Measurements from ENCODE around the gene NADK. TPM values are rescaled to one million over a fixed set of nuclear protein-coding genes. Genes with fewer than 3 reads are reported as not detected.

Gene NADK
- polyA plus RNA-seq, 2 donors, result 32.1 to 39.7 TPM

DNA sequence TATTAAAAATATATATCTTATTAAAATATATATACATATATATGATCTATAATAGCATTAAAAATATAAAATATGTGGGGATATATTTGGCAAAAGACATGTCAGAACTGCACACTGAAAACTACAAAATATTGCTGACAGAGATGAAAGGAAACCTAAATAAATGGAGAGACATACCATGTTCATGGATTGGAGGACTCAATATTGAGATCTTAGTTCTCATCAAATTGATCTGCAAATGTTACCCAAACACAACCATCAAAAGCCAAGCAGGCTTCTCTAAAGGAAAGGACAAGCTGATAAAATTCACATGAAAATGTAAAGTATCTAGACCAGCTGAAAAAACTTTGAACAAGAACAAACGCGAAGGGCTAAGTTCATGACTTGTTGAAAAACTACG, 7.2 kb downstream of the NADK start:
- no peaks in the 10 kb centered on the region for H3K9me3 ChIP-seq (ENCODE audit: control insufficient read depth in 2 of 2, insufficient read depth in 1 of 2, low read depth in 1 of 2, low read length in 1 of 2)
- WGBS, 2 donors, result 99% methylated on average over 3 of the region's 3 CpGs
- H3K4me3 ChIP-seq (ENCODE audit: low read depth in 1 of 2, low read length in 2 of 2), result no peak overlapping the region
- H3K4me1 ChIP-seq (ENCODE audit: control insufficient read depth in 2 of 2, insufficient read depth in 2 of 2, low read length in 1 of 2), result peaks cover 3 to 7% of the 10 kb centered on the region in 2 donors
- peaks cover 0 to 4% of the 10 kb centered on the region in 2 donors for H3K36me3 ChIP-seq (ENCODE audit: control insufficient read depth in 2 of 2, insufficient read depth in 2 of 2, low read length in 1 of 2)
- H3K27ac ChIP-seq (ENCODE audit: low read depth in 2 of 2, low read length in 1 of 2), result no peak overlapping the region
- no peaks in the 10 kb centered on the region for H3K27me3 ChIP-seq (ENCODE audit: control insufficient read depth in 1 of 2, insufficient read depth in 2 of 2, low read length in 2 of 2)

DNA sequence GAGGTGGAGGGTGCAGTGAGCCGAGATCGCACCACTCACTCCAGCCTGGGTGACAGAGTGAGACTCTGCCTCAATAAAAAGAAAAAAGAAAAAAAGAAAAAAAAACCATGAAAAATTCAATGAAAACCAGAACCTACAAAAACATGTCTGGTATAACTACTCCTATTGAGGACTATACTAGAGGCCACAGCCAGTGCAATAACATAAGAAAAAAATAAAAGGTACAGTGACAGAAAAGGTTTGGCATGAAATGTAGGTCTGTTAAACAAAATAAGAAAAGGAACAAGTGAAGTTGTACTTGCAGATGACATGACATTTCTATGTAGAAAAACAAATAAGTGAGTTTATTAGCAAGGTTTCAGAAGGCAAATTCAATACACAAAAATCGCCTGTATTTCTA, 8.2 kb downstream of the NADK start:
- peaks cover 0 to 3% of the 10 kb centered on the region in 2 donors for H3K4me1 ChIP-seq (ENCODE audit: control insufficient read depth in 2 of 2, insufficient read depth in 2 of 2, low read length in 1 of 2)
- H3K9me3 ChIP-seq (ENCODE audit: control insufficient read depth in 2 of 2, insufficient read depth in 1 of 2, low read depth in 1 of 2, low read length in 1 of 2), result no peaks in the 10 kb centered on the region
- no peak overlapping the region for H3K4me3 ChIP-seq (ENCODE audit: low read depth in 1 of 2, low read length in 2 of 2)
- peaks cover 0 to 4% of the 10 kb centered on the region in 2 donors for H3K36me3 ChIP-seq (ENCODE audit: control insufficient read depth in 2 of 2, insufficient read depth in 2 of 2, low read length in 1 of 2)
- no peaks in the 10 kb centered on the region for H3K27me3 ChIP-seq (ENCODE audit: control insufficient read depth in 1 of 2, insufficient read depth in 2 of 2, low read length in 2 of 2)
- 98% methylated on average over 3 of the region's 3 CpGs for WGBS, 2 donors
- H3K27ac ChIP-seq (ENCODE audit: low read depth in 2 of 2, low read length in 1 of 2), result no peak overlapping the region

DNA sequence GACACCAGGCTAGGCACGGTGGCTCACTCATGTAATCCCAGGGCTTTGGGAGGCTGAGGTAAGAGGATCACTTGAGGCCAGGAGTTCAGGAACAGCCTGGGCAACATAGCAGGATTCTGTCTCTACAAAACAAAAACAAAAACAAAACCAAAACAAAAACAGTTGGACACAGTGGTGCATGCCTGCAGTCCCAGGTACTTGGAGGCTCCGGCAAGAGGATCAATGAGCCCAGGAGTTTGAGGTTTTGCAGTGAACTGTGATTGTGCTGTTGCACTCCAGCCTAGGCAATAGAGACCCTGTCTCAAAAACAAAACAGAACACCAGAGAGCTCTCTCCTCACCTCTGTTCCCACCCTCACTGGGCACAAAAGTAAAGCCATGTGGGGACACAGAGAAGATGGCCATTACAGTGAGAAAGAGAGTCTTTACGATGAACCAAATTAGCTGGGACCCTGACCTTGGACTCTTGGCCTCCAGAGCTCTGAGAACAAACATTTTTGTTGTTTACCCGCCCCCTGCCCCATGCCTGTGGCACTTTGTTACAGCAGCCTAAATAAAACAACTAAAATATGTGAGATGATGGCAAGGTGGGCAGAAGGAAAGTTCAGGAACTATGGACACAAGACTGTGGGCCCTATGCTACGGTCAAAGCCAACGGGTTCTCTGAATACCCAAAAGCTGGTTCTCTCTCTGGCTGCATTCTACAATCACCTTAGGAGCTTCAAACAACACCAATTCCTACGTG, 9.8 kb downstream of the NADK start:
- H3K4me1 ChIP-seq (ENCODE audit: control insufficient read depth in 2 of 2, insufficient read depth in 2 of 2, low read length in 1 of 2), result no peaks in the 10 kb centered on the region
- no peak overlapping the region for H3K4me3 ChIP-seq (ENCODE audit: low read depth in 1 of 2, low read length in 2 of 2)
- 93 to 95% methylated on average over 7 of the region's 7 CpGs for WGBS, 2 donors
- no peaks in the 10 kb centered on the region for H3K9me3 ChIP-seq (ENCODE audit: control insufficient read depth in 2 of 2, insufficient read depth in 1 of 2, low read depth in 1 of 2, low read length in 1 of 2)
- no peaks in the 10 kb centered on the region for H3K27me3 ChIP-seq (ENCODE audit: control insufficient read depth in 1 of 2, insufficient read depth in 2 of 2, low read length in 2 of 2)
- H3K27ac ChIP-seq (ENCODE audit: low read depth in 2 of 2, low read length in 1 of 2), result no peak overlapping the region
- peaks cover 0 to 12% of the 10 kb centered on the region in 2 donors for H3K36me3 ChIP-seq (ENCODE audit: control insufficient read depth in 2 of 2, insufficient read depth in 2 of 2, low read length in 1 of 2)

DNA sequence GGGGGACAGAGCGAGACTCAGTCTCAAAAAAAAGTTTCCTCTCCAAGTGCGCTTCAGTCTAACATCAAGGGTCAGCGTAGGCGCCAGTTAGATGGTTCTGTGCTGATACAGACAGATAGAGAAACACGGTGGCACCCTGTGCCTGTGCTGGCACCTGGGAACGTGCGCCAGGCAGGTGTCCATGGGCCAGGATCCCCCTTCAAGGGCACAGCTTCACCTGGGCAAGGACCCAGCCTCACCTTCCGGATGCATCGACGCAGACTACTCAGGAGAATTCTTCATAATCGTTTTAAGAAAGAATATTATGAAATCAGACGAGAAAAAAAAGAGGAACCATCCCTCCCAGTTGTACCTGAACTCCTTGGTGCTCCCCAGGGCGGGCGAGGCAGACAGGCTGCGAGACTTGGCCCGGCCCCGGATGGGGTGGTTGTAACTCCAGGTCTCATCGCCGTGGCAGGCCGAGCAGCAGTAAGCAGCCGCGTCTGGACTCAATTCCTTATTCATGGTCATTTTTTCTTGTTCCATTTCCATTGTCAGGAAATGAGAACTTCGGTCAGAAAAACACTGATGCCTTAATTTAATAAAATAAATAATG, 13.3 kb downstream of the NADK start:
- Histone ChIP-seq H3K27ac (ENCODE audit: low read depth in 2 of 2, low read length in 1 of 2) (no peak overlapping the region), H3K27me3 (ENCODE audit: control insufficient read depth in 1 of 2, insufficient read depth in 2 of 2, low read length in 2 of 2) (no peaks in the 10 kb centered on the region), H3K4me3 (ENCODE audit: low read depth in 1 of 2, low read length in 2 of 2) (no peak overlapping the region), H3K36me3 (ENCODE audit: control insufficient read depth in 2 of 2, insufficient read depth in 2 of 2, low read length in 1 of 2) (peaks cover 0 to 33% of the 10 kb centered on the region in 2 donors), H3K4me1 (ENCODE audit: control insufficient read depth in 2 of 2, insufficient read depth in 2 of 2, low read length in 1 of 2) (peaks cover 0 to 4% of the 10 kb centered on the region in 2 donors), H3K9me3 (ENCODE audit: control insufficient read depth in 2 of 2, insufficient read depth in 1 of 2, low read depth in 1 of 2, low read length in 1 of 2) (no peaks in the 10 kb centered on the region)
- 86 to 87% methylated on average over 23 of the region's 23 CpGs for WGBS, 2 donors

DNA sequence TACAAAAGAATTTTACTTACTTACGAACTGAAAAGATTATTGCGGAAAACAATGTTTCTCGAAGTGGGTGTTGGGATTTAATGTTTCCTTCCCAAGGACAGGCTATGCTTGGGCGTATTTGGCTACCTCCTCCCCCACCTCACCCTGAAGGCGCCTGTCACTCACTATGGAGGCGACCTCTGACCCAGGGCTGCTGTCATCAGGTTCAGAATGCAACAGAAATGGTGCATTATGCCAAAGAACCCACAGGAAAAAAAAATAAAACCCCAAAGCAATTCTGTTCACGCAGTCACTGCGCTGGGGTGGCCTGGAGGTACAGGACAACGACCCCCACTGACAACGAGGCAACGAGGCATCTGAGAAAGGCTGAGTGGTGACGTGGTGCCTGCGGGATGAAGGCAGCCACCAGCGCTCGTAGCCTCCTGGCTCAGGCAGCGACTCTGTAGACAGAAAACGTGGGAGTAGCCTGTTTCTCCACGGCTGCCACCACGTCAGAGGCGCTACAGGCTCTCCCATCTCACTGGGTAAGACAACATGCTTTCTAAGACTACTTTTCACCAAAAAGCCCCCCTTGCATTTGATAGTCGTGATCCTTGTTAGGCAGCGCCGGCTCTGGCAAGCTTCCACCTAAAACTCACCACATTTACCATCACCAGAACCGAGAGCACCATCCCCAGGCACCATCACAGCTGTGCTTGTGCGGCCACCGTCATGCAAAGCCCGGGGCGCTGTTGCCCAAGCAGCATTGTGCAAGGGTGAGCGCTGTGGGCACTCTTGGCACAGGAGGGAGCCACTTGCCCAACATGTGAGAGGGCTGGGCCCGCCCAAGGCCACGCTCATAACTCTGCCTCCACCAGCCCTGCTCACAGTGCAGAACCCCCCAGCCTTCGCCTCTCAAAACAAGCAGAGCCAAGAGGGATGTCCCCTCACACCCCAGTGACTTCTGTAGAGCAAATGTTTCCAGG, 14.3 kb downstream of the NADK start:
- H3K4me1 ChIP-seq (ENCODE audit: control insufficient read depth in 2 of 2, insufficient read depth in 2 of 2, low read length in 1 of 2), result peaks cover 0 to 13% of the 10 kb centered on the region in 2 donors
- H3K27me3 ChIP-seq (ENCODE audit: control insufficient read depth in 1 of 2, insufficient read depth in 2 of 2, low read length in 2 of 2), result no peaks in the 10 kb centered on the region
- 85% methylated on average over 32 of the region's 32 CpGs for WGBS, 2 donors
- no peak overlapping the region for H3K27ac ChIP-seq (ENCODE audit: low read depth in 2 of 2, low read length in 1 of 2)
- H3K36me3 ChIP-seq (ENCODE audit: control insufficient read depth in 2 of 2, insufficient read depth in 2 of 2, low read length in 1 of 2), result peaks cover 0 to 43% of the 10 kb centered on the region in 2 donors
- no peaks in the 10 kb centered on the region for H3K9me3 ChIP-seq (ENCODE audit: control insufficient read depth in 2 of 2, insufficient read depth in 1 of 2, low read depth in 1 of 2, low read length in 1 of 2)
- no peak overlapping the region for H3K4me3 ChIP-seq (ENCODE audit: low read depth in 1 of 2, low read length in 2 of 2)

DNA sequence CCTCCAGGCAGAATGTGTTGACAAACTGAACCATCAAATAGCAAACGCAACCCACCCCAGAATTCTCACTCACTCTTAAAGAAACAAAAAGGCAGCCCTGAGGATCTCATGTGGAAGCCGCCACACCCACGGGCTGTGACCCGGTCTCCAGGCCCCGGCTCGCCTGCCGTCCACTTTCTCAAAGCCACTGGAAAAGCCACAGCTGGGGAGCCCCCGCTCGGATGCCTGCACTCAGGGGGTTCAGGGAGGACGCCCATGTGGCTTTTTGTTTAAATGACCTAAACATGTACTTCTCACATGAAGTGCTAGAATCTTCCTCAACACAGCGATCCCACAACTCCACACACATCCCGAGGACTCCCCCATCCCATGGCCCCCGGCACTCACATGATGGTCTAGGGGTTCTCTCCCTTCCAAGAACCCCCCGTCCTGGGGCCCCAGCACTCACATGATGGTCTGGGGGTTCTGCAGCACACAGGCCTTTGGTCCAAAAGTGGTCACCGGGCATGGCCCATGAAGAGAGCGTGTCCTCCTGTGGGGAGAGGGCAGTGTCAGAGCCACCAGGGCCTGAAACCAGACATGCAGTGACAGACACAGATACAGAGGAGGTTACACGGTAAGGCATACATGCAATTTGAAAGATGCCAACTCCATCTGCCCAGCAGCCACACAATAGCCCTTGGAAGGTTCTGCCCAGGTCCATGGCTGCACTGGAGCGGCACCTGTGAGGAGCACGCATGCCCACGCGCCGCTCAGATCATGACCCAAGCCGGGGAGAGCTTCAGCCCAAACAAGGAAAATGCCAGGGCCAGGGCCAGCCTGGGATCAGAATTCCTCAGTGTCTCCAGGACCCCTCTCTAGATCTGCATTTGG, 16.5 kb downstream of the NADK start:
- Histone ChIP-seq H3K4me3 (ENCODE audit: low read depth in 1 of 2, low read length in 2 of 2) (no peak overlapping the region), H3K9me3 (ENCODE audit: control insufficient read depth in 2 of 2, insufficient read depth in 1 of 2, low read depth in 1 of 2, low read length in 1 of 2) (no peaks in the 10 kb centered on the region), H3K4me1 (ENCODE audit: control insufficient read depth in 2 of 2, insufficient read depth in 2 of 2, low read length in 1 of 2) (peaks cover 0 to 22% of the 10 kb centered on the region in 2 donors), H3K27ac (ENCODE audit: low read depth in 2 of 2, low read length in 1 of 2) (no peak overlapping the region), H3K36me3 (ENCODE audit: control insufficient read depth in 2 of 2, insufficient read depth in 2 of 2, low read length in 1 of 2) (peaks cover 0 to 52% of the 10 kb centered on the region in 2 donors), H3K27me3 (ENCODE audit: control insufficient read depth in 1 of 2, insufficient read depth in 2 of 2, low read length in 2 of 2) (no peaks in the 10 kb centered on the region)
- WGBS, 2 donors, result 94 to 96% methylated on average over 23 of the region's 23 CpGs

DNA sequence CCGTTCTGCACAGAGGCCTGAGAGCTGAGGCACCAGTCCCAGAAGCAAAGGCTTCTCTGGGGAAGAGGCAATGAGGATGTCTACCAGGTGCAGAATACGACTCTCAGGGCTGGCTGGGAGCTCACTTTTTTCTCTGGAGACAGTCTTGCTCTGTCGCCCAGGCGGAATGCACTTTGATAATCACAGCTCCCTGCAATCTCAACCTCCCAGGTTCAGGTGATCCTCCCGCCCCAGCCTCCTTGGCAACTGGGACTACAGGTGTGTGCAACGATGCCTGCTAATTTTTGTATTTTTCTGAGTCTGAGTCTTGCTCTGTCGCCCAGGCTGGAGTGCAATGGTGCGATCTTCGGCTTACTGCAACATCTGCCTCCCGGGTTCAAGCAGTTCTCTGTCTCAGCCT, 17.6 kb downstream of the NADK start:
- H3K27me3 ChIP-seq (ENCODE audit: control insufficient read depth in 1 of 2, insufficient read depth in 2 of 2, low read length in 2 of 2), result no peaks in the 10 kb centered on the region
- peaks cover 2 to 62% of the 10 kb centered on the region in 2 donors for H3K36me3 ChIP-seq (ENCODE audit: control insufficient read depth in 2 of 2, insufficient read depth in 2 of 2, low read length in 1 of 2)
- WGBS, 2 donors, result 90 to 93% methylated on average over 10 of the region's 10 CpGs
- H3K4me1 ChIP-seq (ENCODE audit: control insufficient read depth in 2 of 2, insufficient read depth in 2 of 2, low read length in 1 of 2), result peaks cover 0 to 22% of the 10 kb centered on the region in 2 donors
- H3K4me3 ChIP-seq (ENCODE audit: low read depth in 1 of 2, low read length in 2 of 2), result no peak overlapping the region
- H3K27ac ChIP-seq (ENCODE audit: low read depth in 2 of 2, low read length in 1 of 2), result no peak overlapping the region
- no peaks in the 10 kb centered on the region for H3K9me3 ChIP-seq (ENCODE audit: control insufficient read depth in 2 of 2, insufficient read depth in 1 of 2, low read depth in 1 of 2, low read length in 1 of 2)

DNA sequence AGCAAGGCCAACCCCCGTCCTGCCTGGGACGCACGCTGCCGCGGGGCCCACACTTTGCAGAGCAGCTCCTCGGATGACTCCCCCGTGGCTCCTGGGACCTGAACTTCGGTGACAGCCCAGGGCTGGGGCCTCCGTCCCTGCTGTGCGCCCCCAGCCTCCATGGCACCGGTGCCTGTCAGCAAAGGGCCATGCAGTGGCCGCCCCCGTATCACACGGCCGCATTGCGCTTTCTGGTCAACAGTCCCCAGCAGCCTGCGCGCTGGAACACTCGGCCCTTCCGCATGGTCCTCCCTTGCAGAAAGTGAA, 18.0 kb downstream of the NADK start:
- Histone ChIP-seq H3K4me3 (ENCODE audit: low read depth in 1 of 2, low read length in 2 of 2) (no peak overlapping the region), H3K27ac (ENCODE audit: low read depth in 2 of 2, low read length in 1 of 2) (no peak overlapping the region), H3K27me3 (ENCODE audit: control insufficient read depth in 1 of 2, insufficient read depth in 2 of 2, low read length in 2 of 2) (no peaks in the 10 kb centered on the region), H3K36me3 (ENCODE audit: control insufficient read depth in 2 of 2, insufficient read depth in 2 of 2, low read length in 1 of 2) (peaks cover 2 to 65% of the 10 kb centered on the region in 2 donors), H3K4me1 (ENCODE audit: control insufficient read depth in 2 of 2, insufficient read depth in 2 of 2, low read length in 1 of 2) (peaks cover 0 to 22% of the 10 kb centered on the region in 2 donors), H3K9me3 (ENCODE audit: control insufficient read depth in 2 of 2, insufficient read depth in 1 of 2, low read depth in 1 of 2, low read length in 1 of 2) (no peaks in the 10 kb centered on the region)
- WGBS, 2 donors, result 95 to 96% methylated on average over 20 of the region's 20 CpGs

All from esophagus (tissue), 2 donors.